Measurements from ENCODE around the gene MVP. TPM values are rescaled to one million over a fixed set of nuclear protein-coding genes. Genes with fewer than 3 reads are reported as not detected.
A peak's percentile ranks its signal among the peaks of the same experiment; 100 is the strongest.
"Not testable (repeated sequence)": the region's sequence is repeated elsewhere in the genome, so short reads cannot be mapped to it uniquely, and the experiment has no call there.

The MVP gene
- total and polyA plus RNA-seq, 2 experiments from 2014 or later = 121 to 146 TPM

DNA sequence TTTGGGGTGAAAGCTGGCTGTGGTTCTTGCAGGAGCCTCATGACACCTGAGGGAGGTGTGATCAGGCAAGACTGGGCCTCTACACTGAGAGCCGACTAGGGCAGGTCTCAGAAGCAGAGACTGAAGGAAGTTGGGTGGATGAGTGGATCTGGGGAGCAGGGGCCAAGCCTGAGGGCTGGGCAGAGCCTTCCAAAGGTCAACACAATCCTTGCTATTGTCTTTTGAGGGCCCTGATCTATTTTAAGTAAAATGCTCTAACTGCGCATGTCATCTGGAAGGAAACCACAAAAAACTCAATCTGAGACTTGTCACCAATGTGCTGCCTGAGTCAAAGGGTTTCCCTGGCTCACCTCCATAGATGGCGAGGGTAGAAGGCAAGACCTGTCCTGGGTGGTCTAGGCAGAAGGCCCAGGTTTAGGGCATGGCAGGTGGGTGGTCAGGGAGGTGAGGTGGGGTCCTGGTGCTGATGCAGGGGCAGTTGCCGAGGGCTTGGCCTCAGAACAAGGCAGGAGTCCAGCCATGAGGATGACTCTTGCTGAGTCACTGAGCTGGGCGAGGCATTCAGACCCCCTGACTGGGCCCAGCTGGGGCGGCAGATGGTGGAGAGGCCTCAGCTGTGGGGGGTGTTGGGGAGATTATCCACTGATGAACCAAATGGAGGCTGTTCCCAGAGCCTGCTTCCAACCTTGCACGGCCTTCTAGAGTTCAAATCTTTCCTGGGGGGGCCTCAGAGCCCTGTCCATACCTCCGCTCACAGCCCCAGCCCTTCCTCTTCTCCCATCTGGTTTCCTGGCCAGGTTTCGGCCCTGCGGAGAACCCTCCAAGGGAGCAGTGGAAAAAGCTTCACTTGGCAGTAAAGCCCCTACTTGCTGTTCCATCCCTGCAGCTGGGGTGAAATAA is 5.1 kb downstream of the MVP start:
- TF ChIP-seq EZH2 (IDR thresholded peaks at IDR 0.05; ENCODE audit: borderline replicate concordance) = no peak
- no peak overlapping the region for H2AFZ ChIP-seq
- peak overlapping the region; percentile 91 for H3K27ac ChIP-seq
- H3K36me3 ChIP-seq (replicated peaks; ENCODE audit: insufficient read depth, low read depth) = no peaks in the 10 kb centered on the region
- no peak overlapping the region for H3K4me3 ChIP-seq
- H4K20me1 ChIP-seq (ENCODE audit: insufficient read depth, poor library complexity, severe bottlenecking) = peaks cover 3% of the 10 kb centered on the region
- H3K27me3 ChIP-seq = no peaks in the 10 kb centered on the region
- H3K79me2 ChIP-seq = peaks cover 65% of the 10 kb centered on the region
- H3K9me2 ChIP-seq (replicated peaks; ENCODE audit: insufficient read depth) = no peaks in the 10 kb centered on the region
- no peak for DNase-seq (ENCODE audit: low spot score)
- no peaks in the 10 kb centered on the region for H3K9me3 ChIP-seq (ENCODE audit: low read depth)
- H3K4me2 ChIP-seq = peak overlapping the region; percentile 71
- H3K4me1 ChIP-seq (ENCODE audit: insufficient read depth) = peaks cover 59% of the 10 kb centered on the region
- WGBS (ENCODE audit: low lambda C conversion rate, missing lambda C conversion rate) = 85% methylated on average over 10 of the region's 10 CpGs

DNA sequence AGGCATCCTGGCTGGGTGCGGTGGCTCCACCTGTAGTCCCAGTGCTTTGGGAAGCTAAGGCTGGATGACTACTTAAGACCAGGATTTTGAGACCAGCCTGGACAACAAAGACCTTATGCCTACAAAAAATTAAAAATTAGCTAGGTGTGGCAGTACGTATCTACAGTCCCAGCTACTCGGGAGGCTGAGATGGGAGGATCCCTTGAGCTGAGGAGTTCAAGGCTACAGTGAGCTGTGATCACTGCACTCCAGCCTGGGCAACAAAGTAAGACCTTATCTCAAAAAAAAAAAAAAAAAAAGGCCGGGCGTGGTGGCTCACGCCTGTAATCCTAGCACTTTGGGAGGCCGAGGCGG is 6.1 kb downstream of the MVP start:
- peaks cover 64% of the 10 kb centered on the region for H3K79me2 ChIP-seq
- H3K4me3 ChIP-seq = no peak overlapping the region
- TF ChIP-seq, protein P1, sequence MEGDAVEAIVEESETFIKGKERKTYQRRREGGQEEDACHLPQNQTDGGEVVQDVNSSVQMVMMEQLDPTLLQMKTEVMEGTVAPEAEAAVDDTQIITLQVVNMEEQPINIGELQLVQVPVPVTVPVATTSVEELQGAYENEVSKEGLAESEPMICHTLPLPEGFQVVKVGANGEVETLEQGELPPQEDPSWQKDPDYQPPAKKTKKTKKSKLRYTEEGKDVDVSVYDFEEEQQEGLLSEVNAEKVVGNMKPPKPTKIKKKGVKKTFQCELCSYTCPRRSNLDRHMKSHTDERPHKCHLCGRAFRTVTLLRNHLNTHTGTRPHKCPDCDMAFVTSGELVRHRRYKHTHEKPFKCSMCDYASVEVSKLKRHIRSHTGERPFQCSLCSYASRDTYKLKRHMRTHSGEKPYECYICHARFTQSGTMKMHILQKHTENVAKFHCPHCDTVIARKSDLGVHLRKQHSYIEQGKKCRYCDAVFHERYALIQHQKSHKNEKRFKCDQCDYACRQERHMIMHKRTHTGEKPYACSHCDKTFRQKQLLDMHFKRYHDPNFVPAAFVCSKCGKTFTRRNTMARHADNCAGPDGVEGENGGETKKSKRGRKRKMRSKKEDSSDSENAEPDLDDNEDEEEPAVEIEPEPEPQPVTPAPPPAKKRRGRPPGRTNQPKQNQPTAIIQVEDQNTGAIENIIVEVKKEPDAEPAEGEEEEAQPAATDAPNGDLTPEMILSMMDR (IDR thresholded peaks at IDR 0.05; ENCODE audit: poor library complexity) = no peak
- no peak for TF ChIP-seq EZH2phosphoT487 (IDR thresholded peaks at IDR 0.05; ENCODE audit: low read depth, severe bottlenecking, unreplicated experiment)
- no peak for TF ChIP-seq EZH2 (IDR thresholded peaks at IDR 0.05; ENCODE audit: borderline replicate concordance)
- H3K27ac ChIP-seq = peak overlapping the region; percentile 91
- H3K9me2 ChIP-seq (replicated peaks; ENCODE audit: insufficient read depth) = no peaks in the 10 kb centered on the region
- no peak for DNase-seq (ENCODE audit: low spot score)
- 90% methylated on average over 8 of the region's 8 CpGs for WGBS (ENCODE audit: low lambda C conversion rate, missing lambda C conversion rate)
- H3K36me3 ChIP-seq (replicated peaks; ENCODE audit: insufficient read depth, low read depth) = no peaks in the 10 kb centered on the region
- no peaks in the 10 kb centered on the region for H3K27me3 ChIP-seq
- peaks cover 56% of the 10 kb centered on the region for H3K4me1 ChIP-seq (ENCODE audit: insufficient read depth)
- H2AFZ ChIP-seq = no peak overlapping the region
- peak overlapping the region; percentile 71 for H3K4me2 ChIP-seq
- H4K20me1 ChIP-seq (ENCODE audit: insufficient read depth, poor library complexity, severe bottlenecking) = peaks cover 3% of the 10 kb centered on the region
- no peaks in the 10 kb centered on the region for H3K9me3 ChIP-seq (ENCODE audit: low read depth)

DNA sequence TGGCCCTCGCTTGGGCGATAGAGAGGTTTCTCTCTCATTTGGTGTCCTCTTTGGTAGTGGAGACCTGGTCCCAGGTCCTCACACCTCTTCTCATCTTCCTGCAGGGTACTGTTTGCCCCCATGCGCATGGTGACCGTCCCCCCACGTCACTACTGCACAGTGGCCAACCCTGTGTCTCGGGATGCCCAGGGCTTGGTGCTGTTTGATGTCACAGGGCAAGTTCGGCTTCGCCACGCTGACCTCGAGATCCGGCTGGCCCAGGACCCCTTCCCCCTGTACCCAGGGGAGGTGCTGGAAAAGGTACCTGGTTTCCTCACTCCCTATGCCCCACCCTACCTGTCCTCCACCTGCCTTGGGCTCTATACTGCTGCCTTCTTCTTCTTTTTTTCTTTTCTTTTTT is 10.5 kb downstream of the MVP start:
- Histone ChIP-seq H3K36me3 (replicated peaks; ENCODE audit: insufficient read depth, low read depth) (no peaks in the 10 kb centered on the region), H3K27ac (peak overlapping the region; percentile 92), H3K9me2 (replicated peaks; ENCODE audit: insufficient read depth) (no peaks in the 10 kb centered on the region), H3K9me3 (ENCODE audit: low read depth) (no peaks in the 10 kb centered on the region), H3K4me3 (no peak overlapping the region), H3K79me2 (peaks cover 29% of the 10 kb centered on the region), H2AFZ (no peak overlapping the region), H3K27me3 (no peaks in the 10 kb centered on the region), H3K4me2 (peak overlapping the region; percentile 64), H3K4me1 (ENCODE audit: insufficient read depth) (peaks cover 20% of the 10 kb centered on the region), H4K20me1 (ENCODE audit: insufficient read depth, poor library complexity, severe bottlenecking) (no peaks in the 10 kb centered on the region)
- TF ChIP-seq, protein P1 (IDR thresholded peaks at IDR 0.05; ENCODE audit: poor library complexity) = no peak
- TF ChIP-seq EZH2phosphoT487 (IDR thresholded peaks at IDR 0.05; ENCODE audit: low read depth, severe bottlenecking, unreplicated experiment) = no peak
- no peak for DNase-seq (ENCODE audit: low spot score)
- WGBS (ENCODE audit: low lambda C conversion rate, missing lambda C conversion rate) = 96% methylated on average over 10 of the region's 11 CpGs

DNA sequence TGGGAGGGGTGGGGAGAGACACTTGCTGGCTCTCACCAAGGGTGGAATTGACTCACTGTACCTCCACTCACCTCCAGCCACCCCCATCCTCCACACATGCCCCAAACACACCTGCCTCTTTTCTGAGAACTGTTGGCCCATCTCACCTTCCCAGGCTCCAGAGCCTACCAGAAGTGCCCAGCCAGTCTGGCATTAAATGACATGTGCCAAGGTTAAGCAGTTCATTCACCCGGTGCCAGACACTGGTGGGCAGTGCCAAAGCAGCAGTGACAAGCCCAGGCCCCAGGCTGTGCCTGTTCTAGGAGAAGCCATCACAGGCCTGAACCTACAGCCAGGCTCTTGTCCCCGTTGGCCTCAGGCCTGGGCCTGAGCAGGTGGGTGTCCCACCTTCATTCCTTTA is 11.2 kb downstream of the MVP start:
- Histone ChIP-seq H3K9me2 (replicated peaks; ENCODE audit: insufficient read depth) (no peaks in the 10 kb centered on the region), H4K20me1 (ENCODE audit: insufficient read depth, poor library complexity, severe bottlenecking) (no peaks in the 10 kb centered on the region), H3K4me1 (ENCODE audit: insufficient read depth) (peaks cover 16% of the 10 kb centered on the region), H3K79me2 (peaks cover 23% of the 10 kb centered on the region), H3K4me3 (no peak overlapping the region), H3K4me2 (no peak overlapping the region), H3K27ac (no peak overlapping the region), H3K27me3 (no peaks in the 10 kb centered on the region), H2AFZ (no peak overlapping the region), H3K9me3 (ENCODE audit: low read depth) (no peaks in the 10 kb centered on the region), H3K36me3 (replicated peaks; ENCODE audit: insufficient read depth, low read depth) (no peaks in the 10 kb centered on the region)
- TF ChIP-seq, protein P1 (IDR thresholded peaks at IDR 0.05; ENCODE audit: poor library complexity) = no peak
- TF ChIP-seq EZH2 (IDR thresholded peaks at IDR 0.05; ENCODE audit: borderline replicate concordance) = no peak
- no peak for TF ChIP-seq EZH2phosphoT487 (IDR thresholded peaks at IDR 0.05; ENCODE audit: low read depth, severe bottlenecking, unreplicated experiment)
- DNase-seq (ENCODE audit: low spot score) = no peak
- 82% methylated on average over 2 of the region's 2 CpGs for WGBS (ENCODE audit: low lambda C conversion rate, missing lambda C conversion rate)

DNA sequence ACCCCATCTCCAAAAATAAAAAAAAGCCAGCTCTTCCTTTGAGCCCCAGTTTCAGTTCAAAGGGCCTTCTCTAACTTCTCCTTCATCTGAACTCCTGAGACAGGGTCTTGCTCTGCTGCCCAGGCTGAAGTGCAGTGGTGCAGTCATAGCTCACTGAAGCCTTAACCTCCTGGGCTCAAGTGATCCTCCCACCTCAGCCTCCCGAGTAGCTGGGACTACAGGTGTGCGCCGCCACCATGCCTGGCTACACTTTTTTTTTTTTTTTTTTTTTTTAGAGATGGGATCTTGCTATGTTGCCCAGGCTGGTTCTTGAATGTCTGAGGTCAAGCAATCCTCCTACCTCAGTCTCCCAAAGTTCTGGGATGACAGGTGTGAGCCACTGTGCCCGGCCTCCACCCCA is 13.0 kb downstream of the MVP start:
- not testable (repeated sequence) for H3K27me3 ChIP-seq; H3K9me3 ChIP-seq (ENCODE audit: low read depth); H3K9me2 ChIP-seq (replicated peaks; ENCODE audit: insufficient read depth); H2AFZ ChIP-seq; H3K36me3 ChIP-seq (replicated peaks; ENCODE audit: insufficient read depth, low read depth); H3K4me3 ChIP-seq; H4K20me1 ChIP-seq (ENCODE audit: insufficient read depth, poor library complexity, severe bottlenecking); DNase-seq (ENCODE audit: low spot score); H3K79me2 ChIP-seq; H3K4me2 ChIP-seq; H3K27ac ChIP-seq
- peaks cover 16% of the 10 kb centered on the region for H3K4me1 ChIP-seq (ENCODE audit: insufficient read depth)
- WGBS (ENCODE audit: low lambda C conversion rate, missing lambda C conversion rate) = 99% methylated on average over 4 of the region's 4 CpGs
